Retinal pigment epithelial cell (primary cell): ENCODE results near the gene GPR61.
A peak's percentile ranks its signal among the peaks of the same experiment; 100 is the strongest.

Source experiments
- DNase-seq: peaks from one replicate; pipeline ENCODE4 v3.0.0-alpha.2; 2010; ENCODE audit warnings: low read depth
- H3K4me3 ChIP-seq: 2 replicates; pipeline ENCODE4 v1.5.1; 2011; ENCODE audit warnings: mild to moderate bottlenecking, low read length, control low read depth, moderate library complexity
- CTCF ChIP-seq: conservative IDR thresholded peaks from 2 replicates; pipeline ENCODE4 v1.5.1; 2011; ENCODE audit warnings: low read depth, low read length, control low read depth, inconsistent platforms

Gene GPR61

GRCh38 chr1:109529881-109530456, 9.7 kb upstream of the GPR61 start:
- TF ChIP-seq CTCF = no peak
- H3K4me3 ChIP-seq = no peak overlapping the region
- no peak for DNase-seq

GRCh38 chr1:109530457-109531087, 9.1 kb upstream of the GPR61 start:
- no peak overlapping the region for H3K4me3 ChIP-seq
- TF ChIP-seq CTCF = no peak
- no peak for DNase-seq

GRCh38 chr1:109531380-109531779, 8.3 kb upstream of the GPR61 start:
- DNase-seq = no peak
- no peak for TF ChIP-seq CTCF

GRCh38 chr1:109531826-109532364, 7.8 kb upstream of the GPR61 start:
- TF ChIP-seq CTCF = no peak
- DNase-seq = no peak
- no peak overlapping the region for H3K4me3 ChIP-seq

More at GRCh38 chr1:109531380-109531779, 8.3 kb upstream of the GPR61 start:
- H3K4me3 ChIP-seq = no peak overlapping the region

GRCh38 chr1:109532365-109533136, 7.1 kb upstream of the GPR61 start:
- DNase-seq = no peak
- no peak overlapping the region for H3K4me3 ChIP-seq
- peak; percentile 96 for TF ChIP-seq CTCF

GRCh38 chr1:109534307-109534858, 5.3 kb upstream of the GPR61 start:
- no peak overlapping the region for H3K4me3 ChIP-seq
- DNase-seq = no peak
- no peak for TF ChIP-seq CTCF
